ENCODE measurements around the gene YJEFN3.

Gene YJEFN3

DNA sequence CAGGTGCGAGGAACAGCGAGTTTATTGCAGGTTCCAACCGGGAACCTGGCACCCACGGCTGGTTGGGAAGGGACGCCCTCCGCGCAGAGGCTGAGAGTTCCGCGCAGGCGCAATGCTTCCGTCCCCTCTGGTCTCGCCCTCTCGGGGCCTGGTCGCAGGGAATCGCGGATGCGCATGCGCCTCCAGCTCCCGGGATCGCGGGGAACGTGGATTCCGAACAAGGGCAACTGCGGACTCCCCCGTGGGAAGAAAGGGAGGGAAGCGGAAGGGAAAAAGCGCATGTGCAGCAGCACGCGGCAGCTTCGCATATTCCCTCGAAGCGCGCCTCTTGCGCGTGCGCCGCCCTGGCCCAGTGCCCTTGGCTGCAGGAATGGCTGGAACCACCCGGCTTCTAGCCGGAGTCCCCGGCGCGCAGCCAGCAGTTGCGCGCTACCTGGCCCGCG lies 14.5 kb upstream of the YJEFN3 start:
- Histone ChIP-seq H3K27me3 (replicated peaks; ENCODE audit: control insufficient read depth, insufficient read depth, low read length) (no peaks in the 10 kb centered on the region), H3K36me3 (ENCODE audit: control insufficient read depth, insufficient read depth, low read length, severe bottlenecking) (peaks cover 2% of the 10 kb centered on the region), H3K4me3 (ENCODE audit: low read length) (peak overlapping the region; percentile 25), H3K4me1 (ENCODE audit: control insufficient read depth, insufficient read depth, low read length) (peaks cover 13% of the 10 kb centered on the region), H3K9ac (ENCODE audit: low read length) (no peak overlapping the region), H3K9me3 (ENCODE audit: control insufficient read depth, low read length) (no peaks in the 10 kb centered on the region)
- no peak for DNase-seq (ENCODE audit: low read depth)

DNA sequence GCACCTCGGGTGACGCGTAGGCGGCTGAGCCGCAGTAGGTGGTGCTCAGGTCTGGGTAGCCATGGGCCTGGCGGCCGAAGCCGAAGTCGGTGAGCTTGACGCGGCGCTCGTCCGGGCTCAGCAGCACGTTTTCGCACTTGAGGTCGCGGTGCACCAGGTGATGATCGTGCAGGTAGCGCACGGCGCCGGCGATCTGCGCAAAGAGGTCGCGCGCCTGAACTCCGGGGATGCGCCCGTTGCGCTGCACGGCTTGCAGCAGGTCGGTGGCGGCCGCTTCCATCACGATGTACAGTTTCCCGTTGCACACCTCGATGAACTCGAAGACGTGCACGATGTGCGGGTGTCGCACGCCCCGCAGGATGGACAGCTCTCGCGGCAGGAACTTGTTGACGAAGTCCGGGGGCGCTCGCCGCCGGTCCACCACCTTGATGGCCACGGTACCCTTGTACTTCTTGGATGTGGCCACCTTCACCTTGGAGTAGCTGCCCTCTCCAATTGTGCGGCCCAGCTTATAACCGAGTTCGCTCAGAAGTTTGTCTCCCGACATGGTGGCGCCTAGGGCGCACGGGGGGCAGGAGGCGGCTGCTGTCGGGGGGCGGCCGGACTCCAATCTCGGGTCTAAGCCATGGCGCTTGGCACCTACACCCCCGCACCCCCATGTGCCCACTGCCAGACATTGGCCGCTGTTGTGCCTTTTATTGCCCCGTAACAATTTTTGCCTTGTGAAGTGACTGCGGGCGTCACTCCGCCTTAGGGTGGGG lies 13.7 kb upstream of the YJEFN3 start, which contains the start of gene TSSK6:
Gene TSSK6 (minus strand): TSS at position 668 of the 761 bp plus-strand sequence. CDS start 121 bp downstream, at position 547.
- DNase-seq (ENCODE audit: low read depth), result no peak
- no peaks in the 10 kb centered on the region for H3K27me3 ChIP-seq (replicated peaks; ENCODE audit: control insufficient read depth, insufficient read depth, low read length)
- peak within 1 kb of the TSS; percentile 95 for H3K4me3 ChIP-seq (ENCODE audit: low read length)
- H3K9me3 ChIP-seq (ENCODE audit: control insufficient read depth, low read length), result no peaks in the 10 kb centered on the region
- H3K9ac ChIP-seq (ENCODE audit: low read length), result peak within 1 kb of the TSS; percentile 88
- H3K4me1 ChIP-seq (ENCODE audit: control insufficient read depth, insufficient read depth, low read length), result peaks cover 13% of the 10 kb centered on the region
- peaks cover 10% of the 10 kb centered on the region for H3K36me3 ChIP-seq (ENCODE audit: control insufficient read depth, insufficient read depth, low read length, severe bottlenecking)

DNA sequence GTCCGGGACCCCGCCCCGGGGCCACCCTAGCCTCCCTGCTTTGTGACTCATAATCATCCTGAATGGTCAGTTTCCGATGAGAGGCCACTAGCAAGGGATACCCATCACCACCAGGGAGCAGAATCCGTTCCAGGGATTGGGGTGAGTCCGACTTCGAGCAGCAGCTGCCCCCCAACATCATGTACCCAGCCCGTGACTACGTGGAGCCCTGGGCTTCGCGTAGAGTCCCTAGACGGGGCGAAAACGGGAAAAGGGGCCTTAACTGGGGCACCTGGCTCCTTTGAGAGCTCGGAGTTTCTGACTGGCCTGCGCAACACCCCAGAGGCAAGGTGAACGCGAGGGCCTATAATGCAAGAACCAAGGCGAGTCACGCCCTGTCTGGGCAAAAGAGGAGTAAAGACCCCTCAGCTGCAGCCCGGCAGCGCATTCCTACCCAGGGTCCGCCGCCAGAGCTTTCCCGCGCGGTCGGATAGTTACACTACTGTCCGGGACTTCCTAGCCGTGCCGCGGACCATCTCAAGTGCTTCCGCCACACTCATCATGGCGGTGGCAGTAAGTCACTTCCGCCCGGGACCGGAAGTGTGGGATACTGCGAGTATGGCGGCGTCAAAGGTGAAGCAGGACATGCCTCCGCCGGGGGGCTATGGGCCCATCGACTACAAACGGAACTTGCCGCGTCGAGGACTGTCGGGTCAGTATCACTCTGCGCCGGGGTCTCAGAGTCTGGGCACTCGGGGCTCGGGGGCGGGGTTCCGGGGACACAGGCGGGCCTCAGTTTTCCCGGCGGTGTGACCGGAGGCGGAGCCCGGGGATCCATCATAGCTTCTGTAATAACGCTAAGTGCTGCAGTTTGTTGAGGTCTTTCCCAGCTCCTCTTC lies 12.8 kb upstream of the YJEFN3 start, which contains the start of gene NDUFA13:
Gene NDUFA13 (plus strand): TSS at position 584 of the 878 bp plus-strand sequence. CDS start 14 bp downstream, at position 598.
- H3K36me3 ChIP-seq (ENCODE audit: control insufficient read depth, insufficient read depth, low read length, severe bottlenecking), result peaks cover 17% of the 10 kb centered on the region
- DNase-seq (ENCODE audit: low read depth), result peak; percentile 96
- no peaks in the 10 kb centered on the region for H3K27me3 ChIP-seq (replicated peaks; ENCODE audit: control insufficient read depth, insufficient read depth, low read length)
- H3K9me3 ChIP-seq (ENCODE audit: control insufficient read depth, low read length), result no peaks in the 10 kb centered on the region
- H3K4me3 ChIP-seq (ENCODE audit: low read length), result peak within 1 kb of the TSS; percentile 95
- peaks cover 13% of the 10 kb centered on the region for H3K4me1 ChIP-seq (ENCODE audit: control insufficient read depth, insufficient read depth, low read length)
- H3K9ac ChIP-seq (ENCODE audit: low read length), result peak within 1 kb of the TSS; percentile 88

DNA sequence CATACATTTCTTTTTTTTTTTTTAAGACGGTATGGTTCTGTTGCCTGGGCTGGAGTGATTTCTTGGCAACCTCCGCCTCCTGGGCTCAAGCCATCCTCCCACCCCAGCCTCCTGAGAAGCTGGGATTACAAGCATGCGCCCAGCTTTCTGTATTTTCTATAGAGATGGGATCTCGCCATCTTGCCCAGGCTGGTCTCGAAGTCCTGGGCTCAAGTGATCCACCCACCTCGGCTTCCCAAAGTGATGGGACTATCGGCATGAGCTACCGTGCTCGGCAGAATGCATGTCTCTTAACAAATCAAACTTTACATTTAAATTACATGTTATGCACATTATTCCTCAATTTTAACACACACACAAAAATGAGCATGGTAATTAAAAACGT lies 11.5 kb upstream of the YJEFN3 start:
- Histone ChIP-seq H3K4me1 (ENCODE audit: control insufficient read depth, insufficient read depth, low read length) (peaks cover 13% of the 10 kb centered on the region), H3K4me3 (ENCODE audit: low read length) (peak overlapping the region; percentile 95), H3K9me3 (ENCODE audit: control insufficient read depth, low read length) (no peaks in the 10 kb centered on the region), H3K36me3 (ENCODE audit: control insufficient read depth, insufficient read depth, low read length, severe bottlenecking) (peaks cover 18% of the 10 kb centered on the region), H3K27me3 (replicated peaks; ENCODE audit: control insufficient read depth, insufficient read depth, low read length) (no peaks in the 10 kb centered on the region), H3K9ac (ENCODE audit: low read length) (peak overlapping the region; percentile 88)
- no peak for DNase-seq (ENCODE audit: low read depth)

DNA sequence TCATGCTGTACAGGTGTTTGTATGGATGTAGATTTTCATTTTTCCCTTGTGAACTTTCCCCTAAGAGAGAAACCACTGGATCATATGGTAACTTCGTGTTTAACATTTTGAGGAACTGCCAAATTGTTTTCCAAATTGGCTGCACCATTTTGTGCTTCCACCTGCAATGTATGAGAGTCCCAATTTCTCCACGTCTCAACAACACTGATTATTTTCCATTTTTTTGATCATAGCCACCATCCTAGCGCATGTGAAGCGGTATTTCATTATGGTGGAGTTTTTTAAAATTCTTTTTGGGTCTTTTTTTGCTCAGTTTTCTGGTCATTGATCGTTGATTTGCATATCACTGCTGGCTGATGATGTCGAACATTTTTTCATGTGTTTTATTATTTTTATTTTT lies 7.7 kb upstream of the YJEFN3 start:
- Histone ChIP-seq H3K36me3 (ENCODE audit: control insufficient read depth, insufficient read depth, low read length, severe bottlenecking) (peaks cover 24% of the 10 kb centered on the region), H3K27me3 (replicated peaks; ENCODE audit: control insufficient read depth, insufficient read depth, low read length) (no peaks in the 10 kb centered on the region)

DNA sequence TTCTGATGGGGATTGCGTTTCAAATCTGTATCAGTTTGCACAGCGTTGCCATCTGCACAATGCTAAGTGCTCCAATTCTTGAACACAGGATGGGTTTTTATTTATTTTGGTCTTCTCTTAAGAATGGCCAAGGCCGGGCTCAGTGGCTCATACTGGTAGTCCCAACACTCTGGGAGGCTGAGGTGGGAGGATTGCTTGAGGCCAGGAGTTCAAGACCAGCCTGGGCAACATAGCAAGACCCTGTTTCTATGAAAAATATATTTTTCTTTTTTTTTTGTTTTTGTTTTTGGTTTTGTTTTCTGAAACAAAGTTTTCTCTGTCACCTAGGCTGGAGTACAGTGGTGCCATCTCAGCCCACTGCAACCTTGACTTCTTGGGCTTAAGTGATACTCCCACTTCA lies 5.5 kb upstream of the YJEFN3 start:
- Histone ChIP-seq H3K4me1 (ENCODE audit: control insufficient read depth, insufficient read depth, low read length) (peaks cover 5% of the 10 kb centered on the region), H3K9me3 (ENCODE audit: control insufficient read depth, low read length) (no peaks in the 10 kb centered on the region), H3K4me3 (ENCODE audit: low read length) (no peak overlapping the region), H3K9ac (ENCODE audit: low read length) (no peak overlapping the region), H3K36me3 (ENCODE audit: control insufficient read depth, insufficient read depth, low read length, severe bottlenecking) (peaks cover 39% of the 10 kb centered on the region), H3K27me3 (replicated peaks; ENCODE audit: control insufficient read depth, insufficient read depth, low read length) (no peaks in the 10 kb centered on the region)
- DNase-seq (ENCODE audit: low read depth), result no peak

More for the DNA sequence above, 7.7 kb upstream of the YJEFN3 start:
- DNase-seq (ENCODE audit: low read depth), result no peak
- Histone ChIP-seq H3K9me3 (ENCODE audit: control insufficient read depth, low read length) (no peaks in the 10 kb centered on the region), H3K4me3 (ENCODE audit: low read length) (no peak overlapping the region), H3K9ac (ENCODE audit: low read length) (no peak overlapping the region), H3K4me1 (ENCODE audit: control insufficient read depth, insufficient read depth, low read length) (peaks cover 13% of the 10 kb centered on the region)

DNA sequence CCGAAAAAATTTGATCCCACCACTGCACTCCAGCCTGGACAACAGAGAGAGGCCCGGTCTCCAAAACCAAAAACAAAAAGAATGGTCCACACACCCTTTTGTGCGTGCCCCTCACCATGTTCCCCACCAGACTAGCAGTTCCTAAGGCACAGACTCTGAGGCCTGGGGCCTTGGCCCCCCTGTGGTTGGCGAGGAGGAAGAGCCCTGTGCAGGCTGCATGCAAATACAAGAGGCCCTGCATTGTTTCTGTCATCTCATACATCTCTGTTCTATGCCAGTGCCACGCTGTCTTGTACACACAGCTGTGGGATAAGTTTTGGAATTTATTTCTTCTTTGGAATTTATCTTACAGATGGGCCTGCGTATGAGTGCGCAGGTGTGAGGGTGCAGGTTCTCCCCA lies 4.7 kb upstream of the YJEFN3 start:
- Histone ChIP-seq H3K4me3 (ENCODE audit: low read length) (no peak overlapping the region), H3K9ac (ENCODE audit: low read length) (no peak overlapping the region), H3K9me3 (ENCODE audit: control insufficient read depth, low read length) (no peaks in the 10 kb centered on the region), H3K27me3 (replicated peaks; ENCODE audit: control insufficient read depth, insufficient read depth, low read length) (no peaks in the 10 kb centered on the region), H3K4me1 (ENCODE audit: control insufficient read depth, insufficient read depth, low read length) (peaks cover 5% of the 10 kb centered on the region), H3K36me3 (ENCODE audit: control insufficient read depth, insufficient read depth, low read length, severe bottlenecking) (peaks cover 43% of the 10 kb centered on the region)
- no peak for DNase-seq (ENCODE audit: low read depth)

DNA sequence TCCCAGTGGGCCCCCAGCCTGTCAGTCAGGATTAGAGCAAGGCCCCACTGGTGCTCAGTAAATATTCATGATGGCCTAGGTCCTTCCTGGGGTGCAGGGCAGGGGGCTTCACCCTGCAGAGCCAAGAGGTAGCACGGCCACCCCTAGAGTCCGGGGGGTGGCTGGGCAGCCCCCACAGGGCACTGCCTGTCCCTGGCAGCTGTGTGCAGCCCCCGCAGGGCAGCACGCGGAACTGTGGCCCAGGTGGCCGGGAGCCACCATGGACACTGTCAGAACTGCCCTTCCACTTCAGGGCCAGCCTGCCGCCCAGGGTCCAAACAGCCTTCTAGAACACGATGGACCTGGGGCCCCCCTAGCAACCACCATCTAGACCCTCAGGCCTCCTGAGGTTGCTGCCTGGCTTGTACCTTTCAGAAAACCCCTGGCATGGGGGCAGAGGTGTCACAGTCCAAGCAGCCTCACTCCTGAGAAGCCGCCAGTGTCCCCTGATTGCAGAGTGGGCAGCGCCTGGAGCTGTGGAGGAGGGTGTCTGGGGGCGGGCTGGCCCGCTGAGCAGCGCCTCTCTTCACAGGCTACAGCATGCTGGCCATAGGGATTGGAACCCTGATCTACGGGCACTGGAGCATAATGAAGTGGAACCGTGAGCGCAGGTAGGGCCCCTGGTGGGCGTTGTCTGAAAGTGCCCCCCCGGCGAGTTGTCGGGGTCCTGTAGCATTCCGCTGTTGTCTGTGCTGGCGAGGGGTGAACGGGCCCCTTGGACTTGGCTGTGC lies 2.9 kb upstream of the YJEFN3 start:
- no peaks in the 10 kb centered on the region for H3K9me3 ChIP-seq (ENCODE audit: control insufficient read depth, low read length)
- no peak overlapping the region for H3K4me3 ChIP-seq (ENCODE audit: low read length)
- H3K4me1 ChIP-seq (ENCODE audit: control insufficient read depth, insufficient read depth, low read length), result peaks cover 10% of the 10 kb centered on the region
- H3K27me3 ChIP-seq (replicated peaks; ENCODE audit: control insufficient read depth, insufficient read depth, low read length), result no peaks in the 10 kb centered on the region
- no peak overlapping the region for H3K9ac ChIP-seq (ENCODE audit: low read length)
- no peak for DNase-seq (ENCODE audit: low read depth)
- H3K36me3 ChIP-seq (ENCODE audit: control insufficient read depth, insufficient read depth, low read length, severe bottlenecking), result peaks cover 27% of the 10 kb centered on the region

DNA sequence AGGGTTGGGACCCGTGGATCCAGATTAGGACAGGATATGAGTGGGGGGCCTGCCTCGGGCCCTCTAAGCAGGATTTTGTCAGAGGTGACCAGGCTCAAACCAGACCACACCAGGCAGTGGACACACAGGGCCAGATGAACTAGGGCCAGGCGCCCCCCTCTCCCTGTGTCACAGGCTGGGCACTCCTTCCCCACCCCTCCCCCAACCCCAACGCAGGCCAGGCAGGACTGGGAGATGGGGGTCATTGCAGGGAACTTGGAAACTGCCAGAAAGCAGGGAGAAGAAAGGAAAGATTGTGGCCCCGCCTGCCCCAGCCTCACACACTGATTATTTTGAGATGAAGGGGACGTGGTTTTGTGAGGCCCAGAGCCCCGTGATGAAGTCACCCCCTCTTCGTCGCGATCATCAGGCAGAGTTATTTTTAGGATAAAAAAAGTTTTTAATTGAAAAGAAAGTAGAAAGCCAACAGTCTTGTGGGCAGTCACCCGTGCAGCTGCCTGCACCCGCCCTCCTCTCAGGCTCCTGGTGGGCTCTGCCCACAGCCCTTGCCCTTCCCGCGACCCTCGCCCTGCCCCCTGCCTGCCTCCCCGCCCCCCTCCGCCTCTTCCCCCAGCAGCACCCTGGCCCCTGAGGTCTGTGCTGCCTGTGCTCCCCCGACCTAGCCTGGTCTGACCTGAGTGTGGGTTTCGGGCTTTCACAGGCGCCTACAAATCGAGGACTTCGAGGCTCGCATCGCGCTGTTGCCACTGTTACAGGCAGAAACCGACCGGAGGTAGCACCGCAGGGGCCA lies 1.9 kb upstream of the YJEFN3 start:
- Histone ChIP-seq H3K27me3 (replicated peaks; ENCODE audit: control insufficient read depth, insufficient read depth, low read length) (no peaks in the 10 kb centered on the region), H3K36me3 (ENCODE audit: control insufficient read depth, insufficient read depth, low read length, severe bottlenecking) (peaks cover 25% of the 10 kb centered on the region), H3K9me3 (ENCODE audit: control insufficient read depth, low read length) (no peaks in the 10 kb centered on the region), H3K4me3 (ENCODE audit: low read length) (no peak overlapping the region), H3K9ac (ENCODE audit: low read length) (no peak overlapping the region), H3K4me1 (ENCODE audit: control insufficient read depth, insufficient read depth, low read length) (peaks cover 16% of the 10 kb centered on the region)
- DNase-seq (ENCODE audit: low read depth), result no peak

DNA sequence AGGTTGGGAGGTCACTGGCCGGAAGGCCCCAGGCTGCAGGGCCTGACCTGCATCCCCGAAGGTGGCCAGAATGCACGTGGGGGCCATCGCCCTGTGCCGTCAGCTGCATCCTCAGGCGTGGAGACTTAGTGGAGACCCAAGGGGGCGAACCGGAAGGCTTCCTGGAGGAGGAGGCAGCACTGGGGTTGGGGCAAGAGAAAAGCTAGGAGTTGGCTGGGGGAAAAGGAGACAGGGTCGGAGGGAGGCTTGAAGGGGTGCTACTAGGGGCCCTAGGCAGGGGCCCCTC lies 1.4 kb upstream of the YJEFN3 start:
- Histone ChIP-seq H3K9ac (ENCODE audit: low read length) (no peak overlapping the region), H3K4me1 (ENCODE audit: control insufficient read depth, insufficient read depth, low read length) (peaks cover 16% of the 10 kb centered on the region), H3K9me3 (ENCODE audit: control insufficient read depth, low read length) (no peaks in the 10 kb centered on the region), H3K4me3 (ENCODE audit: low read length) (no peak overlapping the region), H3K36me3 (ENCODE audit: control insufficient read depth, insufficient read depth, low read length, severe bottlenecking) (peaks cover 25% of the 10 kb centered on the region), H3K27me3 (replicated peaks; ENCODE audit: control insufficient read depth, insufficient read depth, low read length) (no peaks in the 10 kb centered on the region)
- no peak for DNase-seq (ENCODE audit: low read depth)
